ENCODE measurements around the gene NTHL1. TPM values are rescaled to one million over a fixed set of nuclear protein-coding genes. Genes with fewer than 3 reads are reported as not detected.
A peak's percentile ranks its signal among the peaks of the same experiment; 100 is the strongest.

The NTHL1 gene
- total and polyA plus RNA-seq, 2 of the 13 experiments (the other 11 are each of a cell fraction or from before 2014, with no cell fraction given): 47.5 to 64.9 TPM

DNA sequence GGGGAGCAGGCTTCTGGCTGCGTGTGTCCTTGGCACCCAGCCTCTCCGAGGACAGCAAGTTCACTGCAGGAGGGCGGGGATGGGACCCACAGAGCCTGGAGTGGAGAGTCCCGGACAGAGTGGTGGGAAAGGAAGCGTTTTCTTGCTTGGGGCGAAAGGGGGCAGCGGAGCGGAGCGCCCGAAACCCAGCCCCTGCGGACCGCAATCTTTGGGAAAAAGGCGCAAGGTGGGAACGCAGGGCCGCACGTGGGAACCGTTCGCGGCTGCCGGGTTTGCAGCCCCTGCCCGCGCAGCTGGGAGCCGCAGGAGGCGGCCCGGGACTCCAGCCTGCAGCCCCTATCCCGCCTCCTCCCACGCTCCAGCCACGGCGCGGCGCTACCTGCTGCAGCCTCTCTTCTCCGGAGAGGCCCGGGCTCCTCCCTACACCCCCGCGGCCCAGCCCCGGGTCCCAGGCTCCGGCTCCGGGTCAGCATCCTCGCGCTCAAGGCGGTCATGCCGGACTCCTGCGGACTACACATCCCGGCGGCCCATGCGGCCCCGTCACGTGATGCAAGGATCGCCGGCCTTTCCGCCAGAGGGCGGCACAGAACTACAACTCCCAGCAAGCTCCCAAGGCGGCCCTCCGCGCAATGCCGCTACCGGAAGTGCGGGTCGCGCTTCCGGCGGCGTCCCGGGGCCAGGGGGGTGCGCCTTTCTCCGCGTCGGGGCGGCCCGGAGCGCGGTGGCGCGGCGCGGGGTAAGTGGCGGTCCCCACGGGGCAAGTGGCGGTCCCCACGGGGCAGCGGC is at the start of gene NTHL1, which contains the start of gene TSC2 (continued):
- no peak for TF ChIP-seq ZNF24 (IDR thresholded peaks at IDR 0.05)
- peak; percentile 19; the same call in 1 of the 2 replicates for TF ChIP-seq MIXL1 (CRISPR knock-in tag; IDR thresholded peaks at IDR 0.05)
- no peak for TF ChIP-seq ZBTB21 (CRISPR knock-in tag; IDR thresholded peaks at IDR 0.05)
- TF ChIP-seq, protein P1, sequence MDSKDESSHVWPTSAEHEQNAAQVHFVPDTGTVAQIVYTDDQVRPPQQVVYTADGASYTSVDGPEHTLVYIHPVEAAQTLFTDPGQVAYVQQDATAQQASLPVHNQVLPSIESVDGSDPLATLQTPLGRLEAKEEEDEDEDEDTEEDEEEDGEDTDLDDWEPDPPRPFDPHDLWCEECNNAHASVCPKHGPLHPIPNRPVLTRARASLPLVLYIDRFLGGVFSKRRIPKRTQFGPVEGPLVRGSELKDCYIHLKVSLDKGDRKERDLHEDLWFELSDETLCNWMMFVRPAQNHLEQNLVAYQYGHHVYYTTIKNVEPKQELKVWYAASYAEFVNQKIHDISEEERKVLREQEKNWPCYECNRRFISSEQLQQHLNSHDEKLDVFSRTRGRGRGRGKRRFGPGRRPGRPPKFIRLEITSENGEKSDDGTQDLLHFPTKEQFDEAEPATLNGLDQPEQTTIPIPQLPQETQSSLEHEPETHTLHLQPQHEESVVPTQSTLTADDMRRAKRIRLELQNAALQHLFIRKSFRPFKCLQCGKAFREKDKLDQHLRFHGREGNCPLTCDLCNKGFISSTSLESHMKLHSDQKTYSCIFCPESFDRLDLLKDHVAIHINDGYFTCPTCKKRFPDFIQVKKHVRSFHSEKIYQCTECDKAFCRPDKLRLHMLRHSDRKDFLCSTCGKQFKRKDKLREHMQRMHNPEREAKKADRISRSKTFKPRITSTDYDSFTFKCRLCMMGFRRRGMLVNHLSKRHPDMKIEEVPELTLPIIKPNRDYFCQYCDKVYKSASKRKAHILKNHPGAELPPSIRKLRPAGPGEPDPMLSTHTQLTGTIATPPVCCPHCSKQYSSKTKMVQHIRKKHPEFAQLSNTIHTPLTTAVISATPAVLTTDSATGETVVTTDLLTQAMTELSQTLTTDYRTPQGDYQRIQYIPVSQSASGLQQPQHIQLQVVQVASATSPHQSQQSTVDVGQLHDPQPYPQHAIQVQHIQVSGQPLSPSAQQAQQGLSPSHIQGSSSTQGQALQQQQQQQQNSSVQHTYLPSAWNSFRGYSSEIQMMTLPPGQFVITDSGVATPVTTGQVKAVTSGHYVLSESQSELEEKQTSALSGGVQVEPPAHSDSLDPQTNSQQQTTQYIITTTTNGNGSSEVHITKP (CRISPR knock-in tag; IDR thresholded peaks at IDR 0.05; ENCODE audit: low read depth): peak; percentile 70
- peak; percentile 69 for TF ChIP-seq HNRNPK (IDR thresholded peaks at IDR 0.05; ENCODE audit: low read depth, low read length, poor library complexity, severe bottlenecking)
- peak; percentile 82 for TF ChIP-seq BHLHE40 (IDR thresholded peaks at IDR 0.05; ENCODE audit: low read length)
- TF ChIP-seq PCBP1 (IDR thresholded peaks at IDR 0.05; ENCODE audit: borderline replicate concordance, low read depth, low read length): peak; percentile 21; the same call in 1 of the 2 replicates
- TF ChIP-seq, protein P2, sequence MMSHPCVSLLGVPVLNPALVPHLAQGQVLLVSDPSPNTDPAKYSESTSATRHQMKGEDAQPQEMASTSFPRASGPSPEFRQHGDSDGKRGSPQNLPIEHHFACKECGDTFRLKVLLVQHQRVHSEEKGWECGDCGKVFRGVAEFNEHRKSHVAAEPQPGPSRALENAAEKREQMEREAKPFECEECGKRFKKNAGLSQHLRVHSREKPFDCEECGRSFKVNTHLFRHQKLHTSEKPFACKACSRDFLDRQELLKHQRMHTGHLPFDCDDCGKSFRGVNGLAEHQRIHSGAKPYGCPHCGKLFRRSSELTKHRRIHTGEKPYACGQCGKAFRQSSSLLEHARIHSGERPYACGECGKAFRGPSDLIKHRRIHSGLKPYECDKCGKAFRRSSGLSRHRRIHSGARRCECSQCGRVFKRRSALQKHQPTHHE (CRISPR knock-in tag; IDR thresholded peaks at IDR 0.05; ENCODE audit: borderline replicate concordance): no peak; the same call in 1 of the 2 replicates
- TF ChIP-seq ATF1 (CRISPR knock-in tag; IDR thresholded peaks at IDR 0.05): no peak
- no peak; the same call in 1 of the 2 replicates for TF ChIP-seq ZNF180 (CRISPR knock-in tag; IDR thresholded peaks at IDR 0.05; ENCODE audit: borderline replicate concordance, low read depth)
- TF ChIP-seq ZFP36L2 (CRISPR knock-in tag; IDR thresholded peaks at IDR 0.05): no peak
- TF ChIP-seq, protein P3, sequence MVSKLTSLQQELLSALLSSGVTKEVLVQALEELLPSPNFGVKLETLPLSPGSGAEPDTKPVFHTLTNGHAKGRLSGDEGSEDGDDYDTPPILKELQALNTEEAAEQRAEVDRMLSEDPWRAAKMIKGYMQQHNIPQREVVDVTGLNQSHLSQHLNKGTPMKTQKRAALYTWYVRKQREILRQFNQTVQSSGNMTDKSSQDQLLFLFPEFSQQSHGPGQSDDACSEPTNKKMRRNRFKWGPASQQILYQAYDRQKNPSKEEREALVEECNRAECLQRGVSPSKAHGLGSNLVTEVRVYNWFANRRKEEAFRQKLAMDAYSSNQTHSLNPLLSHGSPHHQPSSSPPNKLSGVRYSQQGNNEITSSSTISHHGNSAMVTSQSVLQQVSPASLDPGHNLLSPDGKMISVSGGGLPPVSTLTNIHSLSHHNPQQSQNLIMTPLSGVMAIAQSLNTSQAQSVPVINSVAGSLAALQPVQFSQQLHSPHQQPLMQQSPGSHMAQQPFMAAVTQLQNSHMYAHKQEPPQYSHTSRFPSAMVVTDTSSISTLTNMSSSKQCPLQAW (CRISPR knock-in tag; IDR thresholded peaks at IDR 0.05): peak; percentile 46
- no peak for TF ChIP-seq STAT5B (CRISPR knock-in tag; IDR thresholded peaks at IDR 0.05)
- TF ChIP-seq PITX1 (CRISPR knock-in tag; IDR thresholded peaks at IDR 0.05): peak; percentile 61
- TF ChIP-seq, protein P4, sequence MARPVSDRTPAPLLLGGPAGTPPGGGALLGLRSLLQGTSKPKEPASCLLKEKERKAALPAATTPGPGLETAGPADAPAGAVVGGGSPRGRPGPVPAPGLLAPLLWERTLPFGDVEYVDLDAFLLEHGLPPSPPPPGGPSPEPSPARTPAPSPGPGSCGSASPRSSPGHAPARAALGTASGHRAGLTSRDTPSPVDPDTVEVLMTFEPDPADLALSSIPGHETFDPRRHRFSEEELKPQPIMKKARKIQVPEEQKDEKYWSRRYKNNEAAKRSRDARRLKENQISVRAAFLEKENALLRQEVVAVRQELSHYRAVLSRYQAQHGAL (CRISPR knock-in tag; IDR thresholded peaks at IDR 0.05; ENCODE audit: not compliant biosample characterization): no peak
- TF ChIP-seq, protein P5, sequence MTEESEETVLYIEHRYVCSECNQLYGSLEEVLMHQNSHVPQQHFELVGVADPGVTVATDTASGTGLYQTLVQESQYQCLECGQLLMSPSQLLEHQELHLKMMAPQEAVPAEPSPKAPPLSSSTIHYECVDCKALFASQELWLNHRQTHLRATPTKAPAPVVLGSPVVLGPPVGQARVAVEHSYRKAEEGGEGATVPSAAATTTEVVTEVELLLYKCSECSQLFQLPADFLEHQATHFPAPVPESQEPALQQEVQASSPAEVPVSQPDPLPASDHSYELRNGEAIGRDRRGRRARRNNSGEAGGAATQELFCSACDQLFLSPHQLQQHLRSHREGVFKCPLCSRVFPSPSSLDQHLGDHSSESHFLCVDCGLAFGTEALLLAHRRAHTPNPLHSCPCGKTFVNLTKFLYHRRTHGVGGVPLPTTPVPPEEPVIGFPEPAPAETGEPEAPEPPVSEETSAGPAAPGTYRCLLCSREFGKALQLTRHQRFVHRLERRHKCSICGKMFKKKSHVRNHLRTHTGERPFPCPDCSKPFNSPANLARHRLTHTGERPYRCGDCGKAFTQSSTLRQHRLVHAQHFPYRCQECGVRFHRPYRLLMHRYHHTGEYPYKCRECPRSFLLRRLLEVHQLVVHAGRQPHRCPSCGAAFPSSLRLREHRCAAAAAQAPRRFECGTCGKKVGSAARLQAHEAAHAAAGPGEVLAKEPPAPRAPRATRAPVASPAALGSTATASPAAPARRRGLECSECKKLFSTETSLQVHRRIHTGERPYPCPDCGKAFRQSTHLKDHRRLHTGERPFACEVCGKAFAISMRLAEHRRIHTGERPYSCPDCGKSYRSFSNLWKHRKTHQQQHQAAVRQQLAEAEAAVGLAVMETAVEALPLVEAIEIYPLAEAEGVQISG (CRISPR knock-in tag; IDR thresholded peaks at IDR 0.05): peak; percentile 97
- TF ChIP-seq, protein P6, sequence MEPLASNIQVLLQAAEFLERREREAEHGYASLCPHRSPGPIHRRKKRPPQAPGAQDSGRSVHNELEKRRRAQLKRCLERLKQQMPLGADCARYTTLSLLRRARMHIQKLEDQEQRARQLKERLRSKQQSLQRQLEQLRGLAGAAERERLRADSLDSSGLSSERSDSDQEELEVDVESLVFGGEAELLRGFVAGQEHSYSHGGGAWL (CRISPR knock-in tag; IDR thresholded peaks at IDR 0.05): no peak; the same call in 1 of the 2 replicates
- TF ChIP-seq ZFX (CRISPR knock-in tag; IDR thresholded peaks at IDR 0.05; ENCODE audit: low read depth): peak; percentile 80
